ENCODE data around the gene HOXB8. TPM values are rescaled to one million over a fixed set of nuclear protein-coding genes. Genes with fewer than 3 reads are reported as not detected.
A peak's percentile ranks its signal among the peaks of the same experiment; 100 is the strongest.

The HOXB8 gene
- total RNA-seq, 3 donors from 2014 or later: 0.59 to 4.6 (median 4.6) TPM

- DNase-seq (ENCODE audit: low spot score in 2 of 2): no peak
- Histone ChIP-seq H3K4me3 (peak within 1 kb of the TSS; percentile 54 to 78 (median 68)), H3K36me3 (no peaks in the 10 kb centered on the region), H3K4me1 (no peaks in the 10 kb centered on the region), H3K27ac (peak within 1 kb of the TSS; percentile 45 to 81), H3K27me3 (peaks cover 16 to 97% of the 10 kb centered on the region in 2 donors), H3K9me3 (no peaks in the 10 kb centered on the region)
- intact Hi-C loops (cut with DNase I; ENCODE audit: low total_unique reads): no loop called here
- TF ChIP-seq, protein P1, sequence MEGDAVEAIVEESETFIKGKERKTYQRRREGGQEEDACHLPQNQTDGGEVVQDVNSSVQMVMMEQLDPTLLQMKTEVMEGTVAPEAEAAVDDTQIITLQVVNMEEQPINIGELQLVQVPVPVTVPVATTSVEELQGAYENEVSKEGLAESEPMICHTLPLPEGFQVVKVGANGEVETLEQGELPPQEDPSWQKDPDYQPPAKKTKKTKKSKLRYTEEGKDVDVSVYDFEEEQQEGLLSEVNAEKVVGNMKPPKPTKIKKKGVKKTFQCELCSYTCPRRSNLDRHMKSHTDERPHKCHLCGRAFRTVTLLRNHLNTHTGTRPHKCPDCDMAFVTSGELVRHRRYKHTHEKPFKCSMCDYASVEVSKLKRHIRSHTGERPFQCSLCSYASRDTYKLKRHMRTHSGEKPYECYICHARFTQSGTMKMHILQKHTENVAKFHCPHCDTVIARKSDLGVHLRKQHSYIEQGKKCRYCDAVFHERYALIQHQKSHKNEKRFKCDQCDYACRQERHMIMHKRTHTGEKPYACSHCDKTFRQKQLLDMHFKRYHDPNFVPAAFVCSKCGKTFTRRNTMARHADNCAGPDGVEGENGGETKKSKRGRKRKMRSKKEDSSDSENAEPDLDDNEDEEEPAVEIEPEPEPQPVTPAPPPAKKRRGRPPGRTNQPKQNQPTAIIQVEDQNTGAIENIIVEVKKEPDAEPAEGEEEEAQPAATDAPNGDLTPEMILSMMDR (IDR thresholded peaks at IDR 0.05): no peak
- TF ChIP-seq POLR2AphosphoS5 (IDR thresholded peaks at IDR 0.05): peak in 1 of 3 donors; percentile 11
- no peak for TF ChIP-seq POLR2A (IDR thresholded peaks at IDR 0.05)
Observed at GRCh38 chr17:48610282-48611211, 4.5 kb downstream of the HOXB8 start, which contains the start of gene HOXB7. HOXB7 (minus strand) TSS chr17:48611017; CDS start chr17:48610918, 99 bp downstream.

GRCh38 chr17:48609759-48610281 is 5.3 kb downstream of the HOXB8 start:
- H3K4me1 ChIP-seq: no peaks in the 10 kb centered on the region
- peak overlapping the region; percentile 45 to 81 for H3K27ac ChIP-seq
- peaks cover 16 to 97% of the 10 kb centered on the region in 2 donors for H3K27me3 ChIP-seq
- no peaks in the 10 kb centered on the region for H3K9me3 ChIP-seq
- H3K36me3 ChIP-seq: no peaks in the 10 kb centered on the region
- TF ChIP-seq POLR2AphosphoS5 (IDR thresholded peaks at IDR 0.05) (no peak), POLR2A (IDR thresholded peaks at IDR 0.05) (no peak)
- TF ChIP-seq, protein P1 (IDR thresholded peaks at IDR 0.05): no peak
- peak overlapping the region; percentile 54 to 78 (median 68) for H3K4me3 ChIP-seq
- intact Hi-C loops (cut with DNase I; ENCODE audit: low total_unique reads): no loop called here
- no peak for DNase-seq (ENCODE audit: low spot score in 2 of 2)

DNA sequence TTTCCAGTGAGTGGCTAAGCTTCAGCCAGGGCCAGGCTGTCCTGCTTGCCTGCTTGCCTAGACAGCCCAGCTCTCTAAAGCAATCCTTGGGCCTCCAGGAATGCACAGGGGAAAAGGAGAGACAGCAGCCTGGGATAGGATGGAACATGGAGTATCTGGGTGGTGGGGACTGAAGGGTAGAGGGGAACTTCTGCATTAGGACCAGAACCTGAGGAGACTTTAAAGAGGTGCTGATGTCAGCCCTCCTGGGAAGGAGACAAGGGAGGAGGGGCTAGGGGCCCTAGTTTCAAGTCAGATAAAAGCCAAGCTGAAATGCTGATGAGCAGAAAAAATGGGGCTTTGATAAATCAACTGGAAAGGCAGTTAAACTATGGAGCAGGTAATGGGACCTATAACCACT is 6.1 kb downstream of the HOXB8 start:
- no peak for DNase-seq (ENCODE audit: low spot score in 2 of 2)
- Histone ChIP-seq H3K36me3 (no peaks in the 10 kb centered on the region), H3K27ac (no peak overlapping the region), H3K4me3 (no peak overlapping the region), H3K27me3 (peaks cover 10 to 97% of the 10 kb centered on the region in 2 donors), H3K4me1 (no peaks in the 10 kb centered on the region), H3K9me3 (no peaks in the 10 kb centered on the region)
- intact Hi-C loops (cut with DNase I; ENCODE audit: low total_unique reads): no loop called here
- TF ChIP-seq, protein P1 (IDR thresholded peaks at IDR 0.05): no peak
- TF ChIP-seq POLR2AphosphoS5 (IDR thresholded peaks at IDR 0.05) (no peak), POLR2A (IDR thresholded peaks at IDR 0.05) (no peak)

- Histone ChIP-seq H3K27me3 (peaks cover 10 to 97% of the 10 kb centered on the region in 2 donors), H3K4me1 (no peaks in the 10 kb centered on the region)
- TF ChIP-seq, protein P1 (IDR thresholded peaks at IDR 0.05): no peak
- no peak for TF ChIP-seq POLR2A (IDR thresholded peaks at IDR 0.05)
- no peak for TF ChIP-seq POLR2AphosphoS5 (IDR thresholded peaks at IDR 0.05)
Observed at GRCh38 chr17:48608494-48608834, 6.6 kb downstream of the HOXB8 start.

More at GRCh38 chr17:48608494-48608834, 6.6 kb downstream of the HOXB8 start:
- Histone ChIP-seq H3K4me3 (no peak overlapping the region), H3K27ac (no peak overlapping the region), H3K36me3 (no peaks in the 10 kb centered on the region), H3K9me3 (no peaks in the 10 kb centered on the region)
- DNase-seq (ENCODE audit: low spot score in 2 of 2): no peak
- intact Hi-C loops (cut with DNase I; ENCODE audit: low total_unique reads): loop anchor here (1.0 kb wide), 1 partner anchor 16 kb away; no protein-coding TSS in a partner anchor

Data from breast epithelium (tissue), 4 donors.